Colonic mucosa (tissue), 4 donors: ENCODE results near the gene NR3C2. TPM values are rescaled to one million over a fixed set of nuclear protein-coding genes. Genes with fewer than 3 reads are reported as not detected.

Experiments
- DNase-seq: peaks from one replicate; pipeline ENCODE4 v3.0.0-alpha.2; 2020
- H3K27ac ChIP-seq: fragments of 200-600 bp; one replicate; pipeline ENCODE4 v1.8.0; 2021
- H3K27me3 ChIP-seq: fragments of 200-600 bp; one replicate; pipeline ENCODE4 v1.8.0; 2021
- H3K36me3 ChIP-seq: fragments of 200-600 bp; one replicate; pipeline ENCODE4 v1.8.0; 2021
- H3K4me1 ChIP-seq: fragments of 200-600 bp; one replicate; pipeline ENCODE4 v1.8.0; 2021; ENCODE audit warnings: mild to moderate bottlenecking
- H3K4me3 ChIP-seq: fragments of 200-600 bp; one replicate; pipeline ENCODE4 v1.8.0; 2021
- H3K9ac ChIP-seq, 2 donors: one replicate each; pipeline ENCODE4 v1.7.0; 2013; ENCODE audit warnings: control low read depth in 2 of 2, low read depth in 2 of 2, low read length in 2 of 2
- H3K9me3 ChIP-seq: fragments of 200-600 bp; one replicate; pipeline ENCODE4 v1.8.0; 2021
- CTCF ChIP-seq: fragments of 200-600 bp; IDR thresholded peaks from one replicate; pipeline ENCODE4 v1.8.0; 2022; ENCODE audit warnings: antibody characterized with exemption, mild to moderate bottlenecking
- intact Hi-C: fragments of 100-400 bp; cut with DNase I; formaldehyde crosslinking; loops from one replicate; pipeline ENCODE4 v1.14.1; 2022
- total RNA-seq, 2 donors: library from RNA; stranded (reverse); fragmentation: NEBNext Ultra II Directional in 1 of 2; extraction: Animal tissue kit (Norgen Biotek cat#: 25700) in 1 of 2; gene quantifications; one replicate each; pipeline ENCODE4 v1.2.1, GENCODE V29; 2021
- donor health status: healthy.
- donor health status: DM: no; HTN: no; CAD: no.
- donor health status: DM: no; HTN: no; CAD: no.

The NR3C2 gene
- total RNA-seq, 2 donors from 2014 or later = 74.8 to 96.0 TPM

GRCh38 chr4:148355442-148356123 is 86.6 kb downstream of the NR3C2 start:
- Histone ChIP-seq H3K27ac (no peak overlapping the region), H3K4me1 (no peaks in the 10 kb centered on the region), H3K9me3 (no peaks in the 10 kb centered on the region), H3K4me3 (no peak overlapping the region), H3K27me3 (no peaks in the 10 kb centered on the region), H3K9ac (no peak overlapping the region), H3K36me3 (no peaks in the 10 kb centered on the region)
- no peak for TF ChIP-seq CTCF
- intact Hi-C loops = no loop called here
- no peak for DNase-seq

- intact Hi-C loops = no loop called here
- TF ChIP-seq CTCF = no peak
- Histone ChIP-seq H3K4me1 (no peaks in the 10 kb centered on the region), H3K27me3 (no peaks in the 10 kb centered on the region), H3K27ac (no peak overlapping the region), H3K9ac (no peak overlapping the region), H3K4me3 (no peak overlapping the region), H3K9me3 (no peaks in the 10 kb centered on the region), H3K36me3 (no peaks in the 10 kb centered on the region)
- no peak for DNase-seq
These were observed 88.0 kb downstream of the NR3C2 start for GRCh38 chr4:148354186-148354585.

GRCh38 chr4:148353571-148353970 is 88.6 kb downstream of the NR3C2 start:
- Histone ChIP-seq H3K9ac (no peak overlapping the region), H3K36me3 (no peaks in the 10 kb centered on the region), H3K4me3 (no peak overlapping the region), H3K9me3 (no peaks in the 10 kb centered on the region), H3K27me3 (no peaks in the 10 kb centered on the region), H3K27ac (no peak overlapping the region), H3K4me1 (no peaks in the 10 kb centered on the region)
- DNase-seq = no peak
- TF ChIP-seq CTCF = no peak
- intact Hi-C loops = no loop called here

GRCh38 chr4:148349153-148349552 is 93.1 kb downstream of the NR3C2 start:
- intact Hi-C loops = no loop called here
- Histone ChIP-seq H3K27ac (no peak overlapping the region), H3K4me1 (no peaks in the 10 kb centered on the region), H3K9ac (no peak overlapping the region), H3K4me3 (no peak overlapping the region), H3K36me3 (no peaks in the 10 kb centered on the region), H3K27me3 (no peaks in the 10 kb centered on the region), H3K9me3 (no peaks in the 10 kb centered on the region)
- TF ChIP-seq CTCF = no peak
- DNase-seq = no peak

- intact Hi-C loops = no loop called here
- Histone ChIP-seq H3K36me3 (no peaks in the 10 kb centered on the region), H3K9ac (no peak overlapping the region), H3K27ac (no peak overlapping the region), H3K4me3 (no peak overlapping the region), H3K27me3 (no peaks in the 10 kb centered on the region), H3K9me3 (no peaks in the 10 kb centered on the region), H3K4me1 (no peaks in the 10 kb centered on the region)
- TF ChIP-seq CTCF = no peak
- DNase-seq = no peak
These were observed 95.6 kb downstream of the NR3C2 start for GRCh38 chr4:148346657-148347056.
